A673 (cell line): ENCODE results near the gene DHRS12.

Experiments
- CTCF ChIP-seq: fragments of 300-800, 200-600 bp; sonication (generic); conservative IDR thresholded peaks from 2 replicates; pipeline ENCODE4 v1.5.1; 2017; ENCODE audit warnings: low read depth, mild to moderate bottlenecking, antibody characterized with exemption, low read length, moderate library complexity, mixed read lengths
- EZH2 ChIP-seq: fragments of 200-600 bp; sonication (generic); IDR thresholded peaks from 2 replicates; pipeline ENCODE4 v1.6.1; 2017; ENCODE audit warnings: borderline replicate concordance, low read depth, mild to moderate bottlenecking, mixed read lengths, antibody characterized with exemption, low read length; ENCODE audit not compliant: poor library complexity, severe bottlenecking

- TF ChIP-seq CTCF (no peak), EZH2 (no peak)
Measured at GRCh38 chr13:51756651-51757050, 47.3 kb downstream of the DHRS12 start.
